Endothelial cell of hepatic sinusoid (primary cell): ENCODE results near the gene FADS2.

Experiments used
- in situ Hi-C: cut with HindIII; loops from 2 replicates; pipeline ENCODE4 v1.10.0; 2017; ENCODE audit warnings: low sequenced_read_pairs

Gene FADS2

GRCh38 chr11:61817471-61818202 lies 10.5 kb upstream of the FADS2 start:
- in situ Hi-C loops = loop anchor here (10.0 kb wide), 2 partner anchors 147 to 287 kb away; partner anchors contain the start of gene FTH1

DNA sequence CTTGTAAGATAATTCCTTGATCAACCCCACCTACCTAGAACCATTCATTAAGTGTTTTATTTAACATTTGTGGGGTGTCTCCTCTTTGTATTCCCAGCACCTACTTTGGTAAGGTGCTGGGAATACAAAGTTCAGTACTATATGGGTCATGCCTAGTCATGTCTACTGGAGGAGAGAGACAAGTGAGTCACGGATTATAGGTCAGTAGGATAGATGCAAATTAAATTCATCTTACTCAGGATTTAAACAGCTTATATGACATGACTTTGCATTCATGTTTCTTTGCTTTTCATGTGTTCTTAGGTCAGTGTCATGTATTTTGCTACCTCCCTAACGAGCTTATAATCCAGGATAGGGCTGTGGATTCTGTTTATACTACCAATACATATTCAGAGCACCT lies 7.9 kb upstream of the FADS2 start:
- in situ Hi-C loops = no loop called here

DNA sequence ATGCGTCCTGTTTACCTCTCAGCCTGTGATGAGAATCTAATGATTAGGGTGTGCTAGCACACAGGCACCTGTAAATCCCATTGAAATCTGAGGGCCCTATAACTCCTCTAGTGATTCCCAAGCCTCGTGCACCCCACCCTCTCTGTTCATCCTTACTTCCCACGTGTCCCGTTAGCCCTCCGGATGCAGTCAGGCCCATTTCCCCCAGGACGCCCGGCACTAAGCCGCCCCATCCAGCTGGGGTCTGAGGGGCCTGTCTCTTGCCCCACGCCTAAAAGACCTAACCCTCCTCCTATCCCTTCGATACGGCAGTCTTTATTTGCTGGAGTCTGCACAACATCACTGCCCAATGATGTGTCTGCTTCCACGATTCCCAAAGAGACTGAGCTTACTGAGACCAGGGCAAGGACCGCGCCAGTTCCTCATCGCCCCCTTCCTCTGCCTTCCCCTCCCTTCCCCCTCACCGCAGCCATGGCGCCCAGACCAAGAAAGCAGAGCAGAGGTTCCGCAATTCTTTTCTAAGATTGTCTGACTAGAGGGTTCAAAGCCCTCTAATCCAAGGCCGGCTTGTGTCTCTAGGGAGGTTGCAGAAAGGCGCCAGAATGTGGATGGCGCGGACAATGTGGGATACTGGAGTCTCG lies 1.1 kb upstream of the FADS2 start:
- in situ Hi-C loops = no loop called here

GRCh38 chr11:61828379-61828628 lies 204 bp downstream of the FADS2 start:
- in situ Hi-C loops = no loop called here

GRCh38 chr11:61828629-61829407 lies 718 bp downstream of the FADS2 start:
- in situ Hi-C loops = no loop called here

- in situ Hi-C loops = no loop called here
These were observed 1.7 kb downstream of the FADS2 start for GRCh38 chr11:61829806-61830205.

- in situ Hi-C loops = no loop called here
These were observed 2.4 kb downstream of the FADS2 start for GRCh38 chr11:61830237-61831105.

DNA sequence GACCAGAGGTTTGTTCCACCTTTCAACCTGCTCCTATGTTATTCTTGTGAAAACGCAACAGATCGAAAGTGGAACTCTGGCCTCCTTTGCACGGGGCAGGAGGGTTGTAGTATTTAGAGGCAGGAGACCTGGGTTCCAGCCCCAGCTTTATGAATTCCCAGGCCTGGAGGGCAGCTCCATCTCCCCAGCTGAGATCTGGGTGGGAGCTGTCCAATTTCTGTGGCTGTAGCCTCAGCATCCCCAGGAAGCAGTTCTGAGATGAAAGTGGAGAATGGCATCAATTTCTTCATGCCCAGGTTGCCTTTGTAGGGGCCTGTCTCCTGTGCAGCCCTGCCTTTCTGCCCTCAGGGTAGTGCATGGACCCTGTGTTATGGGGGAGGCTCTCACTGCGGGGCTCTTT lies 4.1 kb downstream of the FADS2 start:
- in situ Hi-C loops = no loop called here

DNA sequence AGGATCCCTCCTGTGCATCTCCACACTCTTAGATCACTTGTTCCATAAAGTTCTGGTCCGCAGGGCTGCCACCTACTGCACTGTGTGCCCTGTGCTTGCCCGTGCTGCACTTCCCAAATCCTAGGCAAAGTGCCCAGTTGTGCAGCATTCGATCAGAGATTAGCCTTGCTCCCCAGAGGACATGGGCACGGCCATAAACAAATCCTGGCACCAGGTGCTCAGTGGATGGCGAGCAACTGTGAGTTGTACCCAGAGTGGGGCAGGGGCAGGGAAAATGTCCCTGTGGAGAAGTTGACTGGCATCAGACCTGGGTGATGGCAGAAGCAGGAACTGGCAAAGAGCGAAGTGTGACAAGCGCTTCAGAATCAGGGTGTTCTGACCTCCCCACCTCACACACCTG lies 4.7 kb downstream of the FADS2 start:
- in situ Hi-C loops = no loop called here

- in situ Hi-C loops = no loop called here
These were observed 5.4 kb downstream of the FADS2 start for GRCh38 chr11:61833471-61833870.

GRCh38 chr11:61833926-61834277 lies 5.8 kb downstream of the FADS2 start:
- in situ Hi-C loops = no loop called here

- in situ Hi-C loops = no loop called here
These were observed 6.4 kb downstream of the FADS2 start for GRCh38 chr11:61834278-61835048.

DNA sequence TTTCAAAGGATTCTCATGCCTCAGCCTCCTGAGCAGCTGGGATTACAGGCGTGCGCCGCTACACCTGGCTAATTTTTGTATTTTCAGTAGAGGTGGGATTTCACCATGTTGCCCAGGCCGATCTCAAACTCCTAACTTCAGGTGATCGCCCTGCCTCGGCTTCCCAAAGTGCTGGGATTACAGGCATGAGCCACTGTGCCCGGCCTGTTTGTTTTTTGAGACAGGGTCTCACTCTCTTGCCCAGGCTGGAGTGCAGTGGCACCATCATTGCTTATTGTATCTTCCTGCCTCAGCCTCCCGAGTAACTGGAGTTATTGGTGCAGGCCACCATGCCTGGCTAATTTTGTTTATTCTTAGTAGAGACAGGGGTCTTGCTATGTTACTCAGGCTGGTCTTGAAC lies 8.1 kb downstream of the FADS2 start:
- in situ Hi-C loops = no loop called here

- in situ Hi-C loops = no loop called here
These were observed 9.4 kb downstream of the FADS2 start for GRCh38 chr11:61837411-61838005.

- in situ Hi-C loops = no loop called here
These were observed 10.4 kb downstream of the FADS2 start for GRCh38 chr11:61838501-61838900.

GRCh38 chr11:61838921-61839320 lies 10.8 kb downstream of the FADS2 start:
- in situ Hi-C loops = no loop called here

- in situ Hi-C loops = loop anchor here (10.0 kb wide), 1 partner anchor 45 kb away; the partner anchor contains the start of genes FEN1 and TMEM258
These were observed 11.6 kb downstream of the FADS2 start for GRCh38 chr11:61839742-61840141.

- in situ Hi-C loops = loop anchor here (10.0 kb wide), 1 partner anchor 46 kb away; the partner anchor contains the start of genes FEN1 and TMEM258
These were observed 12.3 kb downstream of the FADS2 start for GRCh38 chr11:61840371-61840770.

DNA sequence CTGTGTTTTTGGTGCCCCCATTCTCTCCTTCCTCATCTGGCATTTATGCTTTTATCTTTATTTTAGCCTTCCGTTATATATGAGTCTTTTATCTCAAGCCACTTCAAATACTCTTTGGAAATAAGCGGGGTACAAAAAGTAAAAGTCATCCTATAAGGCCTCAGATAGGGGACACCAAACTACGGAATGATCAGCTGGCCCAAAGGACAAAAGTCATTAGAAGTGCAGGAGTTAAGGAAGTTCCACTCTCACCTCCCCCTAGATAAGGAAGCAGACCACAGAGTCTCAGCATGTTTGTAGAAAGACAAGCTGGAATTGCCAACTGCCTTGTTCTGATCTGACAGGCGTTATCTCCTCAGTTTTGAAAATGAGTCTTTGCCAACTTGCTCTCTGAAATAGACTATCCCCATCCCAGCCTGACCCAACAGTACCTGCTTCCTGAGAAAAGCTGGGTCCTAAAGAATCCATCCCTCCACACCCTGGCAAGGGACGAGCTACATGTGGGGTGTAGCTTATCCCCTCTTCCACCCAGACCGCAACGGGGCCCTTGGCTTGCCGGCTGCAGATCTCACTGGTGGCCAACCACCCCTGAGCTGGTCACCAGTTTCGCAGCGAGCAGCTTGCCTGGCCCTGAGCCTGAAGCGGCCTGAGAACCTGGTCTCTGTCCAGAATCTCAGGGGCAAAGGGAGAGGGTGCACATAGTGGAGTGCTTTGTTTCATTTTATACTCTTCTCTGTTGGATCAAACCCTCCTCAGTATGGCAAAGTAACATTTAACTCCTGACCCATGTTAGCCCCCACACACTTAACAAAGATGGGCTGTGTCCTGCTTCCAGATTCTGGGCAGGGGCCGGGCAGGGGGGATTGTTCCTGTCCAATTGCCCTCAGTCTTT lies 13.8 kb downstream of the FADS2 start:
- in situ Hi-C loops = loop anchor here (10.0 kb wide), 1 partner anchor 47 kb away; the partner anchor contains the start of genes FEN1 and TMEM258
